Neural cell (in vitro differentiated cells): ENCODE results near the gene C1QTNF7. TPM values are rescaled to one million over a fixed set of nuclear protein-coding genes. Genes with fewer than 3 reads are reported as not detected.

Source experiments
- H2AFZ ChIP-seq: fragments of 200-600, 300-800 bp; sonication (generic), shearing (Covaris generic); 2 replicates; pipeline ENCODE4 v1.6.0; 2014; ENCODE audit warnings: low read depth, mild to moderate bottlenecking, antibody characterized with exemption, low read length, moderate library complexity
- H3F3A ChIP-seq: fragments of 200-600 bp; shearing (Covaris generic); 2 replicates; pipeline ENCODE4 v1.6.1; 2016; ENCODE audit warnings: mild to moderate bottlenecking, moderate library complexity, mixed read lengths, antibody characterized with exemption, low read length; ENCODE audit not compliant: insufficient read depth, poor library complexity, severe bottlenecking
- H3K27ac ChIP-seq: fragments of 200-600, 300-800 bp; sonication (generic), shearing (Covaris generic); 2 replicates; pipeline ENCODE4 v1.5.1; 2014; ENCODE audit warnings: mild to moderate bottlenecking, low read length, moderate library complexity
- H3K27me3 ChIP-seq: fragments of 300-800, 200-600 bp; sonication (generic), shearing (Covaris generic); 2 replicates; pipeline ENCODE4 v1.6.0; 2014; ENCODE audit warnings: mild to moderate bottlenecking, low read depth, low read length, moderate library complexity; ENCODE audit not compliant: insufficient read depth
- H3K36me3 ChIP-seq: fragments of 300-800, 200-600 bp; sonication (generic), shearing (Covaris generic); 2 replicates; pipeline ENCODE4 v1.5.1; 2014; ENCODE audit warnings: mild to moderate bottlenecking, antibody characterized with exemption, low read length, moderate library complexity; ENCODE audit not compliant: insufficient read depth
- H3K4me2 ChIP-seq: fragments of 300-800, 200-600 bp; sonication (generic), shearing (Covaris generic); 2 replicates; pipeline ENCODE4 v1.6.0; 2014; ENCODE audit warnings: mild to moderate bottlenecking, low read length
- H3K4me3 ChIP-seq: fragments of 300-800, 200-600 bp; sonication (generic), shearing (Covaris generic); 2 replicates; pipeline ENCODE4 v1.5.1; 2014; ENCODE audit warnings: mild to moderate bottlenecking, low read length, moderate library complexity
- H3K79me2 ChIP-seq: fragments of 200-600 bp; shearing (Covaris generic); replicated peaks from 2 replicates; pipeline ENCODE4 v1.6.0; 2014; ENCODE audit warnings: mild to moderate bottlenecking, low read length, moderate library complexity; ENCODE audit not compliant: insufficient read depth
- H3K9ac ChIP-seq: fragments of 300-800, 200-600 bp; sonication (generic), shearing (Covaris generic); 2 replicates; pipeline ENCODE4 v1.6.1; 2016; ENCODE audit warnings: mild to moderate bottlenecking, low read length, mixed read lengths
- H3K9me2 ChIP-seq: fragments of 200-600 bp; shearing (Covaris generic); 2 replicates; pipeline ENCODE4 v1.6.1; 2016; ENCODE audit warnings: mild to moderate bottlenecking, low read length, mixed read lengths; ENCODE audit not compliant: insufficient read depth
- H3K9me3 ChIP-seq: fragments of 200-600, 300-800 bp; sonication (generic), shearing (Covaris generic); 2 replicates; pipeline ENCODE4 v1.6.1; 2016; ENCODE audit warnings: mild to moderate bottlenecking, mixed run types, low read length, moderate library complexity, mixed read lengths
- H4K20me1 ChIP-seq: fragments of 200-600 bp; shearing (Covaris generic); 2 replicates; pipeline ENCODE4 v1.6.1; 2016; ENCODE audit warnings: mild to moderate bottlenecking, mixed run types; ENCODE audit not compliant: insufficient read depth
- EP300 ChIP-seq: fragments of 450-650 bp; conservative IDR thresholded peaks from 2 replicates; pipeline ENCODE4 v1.6.1; 2014; ENCODE audit warnings: antibody characterized with exemption, mild to moderate bottlenecking, moderate library complexity; ENCODE audit not compliant: poor library complexity, severe bottlenecking
- EZH2 ChIP-seq: fragments of 200-600, 300-800 bp; shearing (Covaris generic), sonication (generic); IDR thresholded peaks from 2 replicates; pipeline ENCODE4 v1.6.1; 2014; ENCODE audit warnings: antibody characterized with exemption, low read length, borderline replicate concordance, mild to moderate bottlenecking; ENCODE audit not compliant: insufficient read depth, poor library complexity, severe bottlenecking
- MXI1 ChIP-seq: fragments of 450-650 bp; conservative IDR thresholded peaks from 2 replicates; pipeline ENCODE4 v1.6.1; 2014; ENCODE audit warnings: antibody characterized with exemption, mild to moderate bottlenecking; ENCODE audit not compliant: poor library complexity, severe bottlenecking
- POLR2AphosphoS5 ChIP-seq: IDR thresholded peaks from 2 replicates; pipeline ENCODE4 v1.6.1; 2012
- RAD21 ChIP-seq: fragments of 450-650 bp; conservative IDR thresholded peaks from 2 replicates; pipeline ENCODE4 v1.6.1; 2014; ENCODE audit warnings: antibody characterized with exemption, mild to moderate bottlenecking, moderate library complexity
- SMC3 ChIP-seq: fragments of 450-650 bp; conservative IDR thresholded peaks from 2 replicates; pipeline ENCODE4 v1.6.1; 2014; ENCODE audit warnings: antibody characterized with exemption, mild to moderate bottlenecking, moderate library complexity; ENCODE audit not compliant: poor library complexity
- TAF1 ChIP-seq: IDR thresholded peaks from 2 replicates; pipeline ENCODE4 v1.6.1; 2012; ENCODE audit warnings: low read depth
- polyA plus RNA-seq: library from polyadenylated mRNA; depleted of rRNA; stranded (reverse); fragments of >200 nt; gene quantifications from 2 replicates; pipeline ENCODE4 v1.2.3, GENCODE V29; 2014
- TF ChIP-seq, protein P1 (sequence below): fragments of 450-650 bp; IDR thresholded peaks from 2 replicates; pipeline ENCODE4 v1.5.1; 2014; ENCODE audit warnings: antibody characterized with exemption, mild to moderate bottlenecking, moderate library complexity; ENCODE audit not compliant: poor library complexity, severe bottlenecking
- TF ChIP-seq, protein P2 (sequence below): IDR thresholded peaks from 2 replicates; pipeline ENCODE4 v1.6.1; 2012; ENCODE audit warnings: borderline replicate concordance

Gene C1QTNF7
- polyA plus RNA-seq, 1 donor from 2014 or later, result not detected

DNA sequence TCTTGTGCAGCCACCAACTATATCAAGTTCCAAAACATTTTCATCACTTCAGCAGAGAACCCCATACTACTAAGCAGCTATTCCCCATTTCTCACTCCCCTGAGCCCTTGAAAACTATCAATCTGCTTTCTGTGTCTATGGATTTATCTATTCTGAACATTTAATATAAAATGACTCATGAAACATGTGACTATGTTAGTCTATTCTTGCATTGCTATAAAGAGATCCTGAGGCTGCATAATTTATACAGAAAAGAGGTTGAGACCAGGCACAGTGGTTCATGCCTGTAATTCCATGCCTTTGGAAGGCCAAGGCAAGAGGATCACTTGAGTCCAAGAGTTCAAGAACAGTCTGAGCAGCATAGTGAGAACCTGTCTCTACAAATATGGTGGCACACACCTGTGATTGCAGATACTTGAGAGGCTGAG, 10.6 kb upstream of the C1QTNF7 start:
- Histone ChIP-seq H3K9me2 (no peaks in the 10 kb centered on the region), H3K79me2 (no peaks in the 10 kb centered on the region), H3K4me2 (no peak overlapping the region), H3K27me3 (no peaks in the 10 kb centered on the region), H2AFZ (no peak overlapping the region), H3F3A (no peaks in the 10 kb centered on the region), H3K9ac (no peak overlapping the region), H3K36me3 (no peaks in the 10 kb centered on the region), H3K27ac (no peak overlapping the region), H4K20me1 (no peaks in the 10 kb centered on the region), H3K9me3 (no peaks in the 10 kb centered on the region), H3K4me3 (no peak overlapping the region)
- TF ChIP-seq RAD21 (no peak), POLR2AphosphoS5 (no peak), TAF1 (no peak)
- TF ChIP-seq, protein P1, sequence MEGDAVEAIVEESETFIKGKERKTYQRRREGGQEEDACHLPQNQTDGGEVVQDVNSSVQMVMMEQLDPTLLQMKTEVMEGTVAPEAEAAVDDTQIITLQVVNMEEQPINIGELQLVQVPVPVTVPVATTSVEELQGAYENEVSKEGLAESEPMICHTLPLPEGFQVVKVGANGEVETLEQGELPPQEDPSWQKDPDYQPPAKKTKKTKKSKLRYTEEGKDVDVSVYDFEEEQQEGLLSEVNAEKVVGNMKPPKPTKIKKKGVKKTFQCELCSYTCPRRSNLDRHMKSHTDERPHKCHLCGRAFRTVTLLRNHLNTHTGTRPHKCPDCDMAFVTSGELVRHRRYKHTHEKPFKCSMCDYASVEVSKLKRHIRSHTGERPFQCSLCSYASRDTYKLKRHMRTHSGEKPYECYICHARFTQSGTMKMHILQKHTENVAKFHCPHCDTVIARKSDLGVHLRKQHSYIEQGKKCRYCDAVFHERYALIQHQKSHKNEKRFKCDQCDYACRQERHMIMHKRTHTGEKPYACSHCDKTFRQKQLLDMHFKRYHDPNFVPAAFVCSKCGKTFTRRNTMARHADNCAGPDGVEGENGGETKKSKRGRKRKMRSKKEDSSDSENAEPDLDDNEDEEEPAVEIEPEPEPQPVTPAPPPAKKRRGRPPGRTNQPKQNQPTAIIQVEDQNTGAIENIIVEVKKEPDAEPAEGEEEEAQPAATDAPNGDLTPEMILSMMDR, result no peak

DNA sequence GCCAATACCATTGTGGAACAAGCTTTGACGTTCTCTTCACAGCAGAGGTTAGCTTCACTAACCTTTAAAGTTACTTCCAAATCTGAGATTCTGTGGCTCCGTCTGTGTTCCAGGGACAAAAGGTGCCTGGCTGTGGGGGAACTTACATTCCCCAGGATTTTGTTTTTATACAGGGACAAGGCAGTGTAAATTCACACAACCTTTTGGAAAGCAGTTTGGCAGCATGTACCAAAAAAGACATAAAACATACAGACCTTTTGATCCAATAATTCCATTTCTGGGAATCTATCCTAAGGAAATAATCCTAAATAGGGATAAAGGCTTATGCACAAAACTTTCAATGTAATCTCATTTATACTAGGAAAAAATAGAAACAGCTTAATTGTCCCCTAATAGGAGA, 8.9 kb upstream of the C1QTNF7 start:
- H3K27ac ChIP-seq, result no peak overlapping the region
- H3F3A ChIP-seq, result no peaks in the 10 kb centered on the region
- H3K9me3 ChIP-seq, result no peaks in the 10 kb centered on the region

DNA sequence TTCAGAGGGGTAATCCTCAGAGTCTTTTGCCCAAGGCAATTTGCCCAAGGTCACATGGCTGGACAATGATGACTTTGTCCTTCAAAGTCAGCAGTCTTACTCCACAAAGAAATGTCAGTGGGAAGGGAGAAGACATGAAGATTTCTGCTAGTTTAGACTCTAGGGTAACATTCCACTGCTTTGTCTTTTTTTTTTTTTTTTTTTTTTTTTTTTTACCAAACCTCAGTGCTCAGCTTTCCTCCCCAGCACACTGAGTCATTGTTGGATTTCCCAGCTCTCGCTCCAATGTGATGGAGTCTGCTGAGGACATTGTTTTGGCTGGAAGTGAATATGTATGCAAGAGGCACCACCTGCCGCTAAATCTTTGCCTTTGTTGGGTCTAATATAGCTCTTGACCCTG, 7.2 kb upstream of the C1QTNF7 start:
- H4K20me1 ChIP-seq, result no peaks in the 10 kb centered on the region
- H3K9me3 ChIP-seq, result no peaks in the 10 kb centered on the region
- H3F3A ChIP-seq, result no peaks in the 10 kb centered on the region
- H3K27ac ChIP-seq, result no peak overlapping the region
- no peak overlapping the region for H3K4me2 ChIP-seq
- H3K9me2 ChIP-seq, result no peaks in the 10 kb centered on the region
- TF ChIP-seq SMC3 (no peak), POLR2AphosphoS5 (no peak), EP300 (no peak), TAF1 (no peak), EZH2 (no peak), RAD21 (no peak), MXI1 (no peak)
- TF ChIP-seq, protein P1, result no peak
- TF ChIP-seq, protein P2, sequence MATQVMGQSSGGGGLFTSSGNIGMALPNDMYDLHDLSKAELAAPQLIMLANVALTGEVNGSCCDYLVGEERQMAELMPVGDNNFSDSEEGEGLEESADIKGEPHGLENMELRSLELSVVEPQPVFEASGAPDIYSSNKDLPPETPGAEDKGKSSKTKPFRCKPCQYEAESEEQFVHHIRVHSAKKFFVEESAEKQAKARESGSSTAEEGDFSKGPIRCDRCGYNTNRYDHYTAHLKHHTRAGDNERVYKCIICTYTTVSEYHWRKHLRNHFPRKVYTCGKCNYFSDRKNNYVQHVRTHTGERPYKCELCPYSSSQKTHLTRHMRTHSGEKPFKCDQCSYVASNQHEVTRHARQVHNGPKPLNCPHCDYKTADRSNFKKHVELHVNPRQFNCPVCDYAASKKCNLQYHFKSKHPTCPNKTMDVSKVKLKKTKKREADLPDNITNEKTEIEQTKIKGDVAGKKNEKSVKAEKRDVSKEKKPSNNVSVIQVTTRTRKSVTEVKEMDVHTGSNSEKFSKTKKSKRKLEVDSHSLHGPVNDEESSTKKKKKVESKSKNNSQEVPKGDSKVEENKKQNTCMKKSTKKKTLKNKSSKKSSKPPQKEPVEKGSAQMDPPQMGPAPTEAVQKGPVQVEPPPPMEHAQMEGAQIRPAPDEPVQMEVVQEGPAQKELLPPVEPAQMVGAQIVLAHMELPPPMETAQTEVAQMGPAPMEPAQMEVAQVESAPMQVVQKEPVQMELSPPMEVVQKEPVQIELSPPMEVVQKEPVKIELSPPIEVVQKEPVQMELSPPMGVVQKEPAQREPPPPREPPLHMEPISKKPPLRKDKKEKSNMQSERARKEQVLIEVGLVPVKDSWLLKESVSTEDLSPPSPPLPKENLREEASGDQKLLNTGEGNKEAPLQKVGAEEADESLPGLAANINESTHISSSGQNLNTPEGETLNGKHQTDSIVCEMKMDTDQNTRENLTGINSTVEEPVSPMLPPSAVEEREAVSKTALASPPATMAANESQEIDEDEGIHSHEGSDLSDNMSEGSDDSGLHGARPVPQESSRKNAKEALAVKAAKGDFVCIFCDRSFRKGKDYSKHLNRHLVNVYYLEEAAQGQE, result no peak
- H2AFZ ChIP-seq, result no peak overlapping the region
- H3K79me2 ChIP-seq, result no peaks in the 10 kb centered on the region
- H3K27me3 ChIP-seq, result no peaks in the 10 kb centered on the region
- H3K4me3 ChIP-seq, result no peak overlapping the region
- H3K36me3 ChIP-seq, result no peaks in the 10 kb centered on the region
- H3K9ac ChIP-seq, result no peak overlapping the region

More for the DNA sequence above, 8.9 kb upstream of the C1QTNF7 start:
- TF ChIP-seq RAD21 (no peak), TAF1 (no peak), EP300 (no peak)
- TF ChIP-seq, protein P1, result no peak
- Histone ChIP-seq H4K20me1 (no peaks in the 10 kb centered on the region), H3K4me2 (no peak overlapping the region), H3K9ac (no peak overlapping the region), H3K9me2 (no peaks in the 10 kb centered on the region), H3K36me3 (no peaks in the 10 kb centered on the region), H3K79me2 (no peaks in the 10 kb centered on the region), H2AFZ (no peak overlapping the region), H3K4me3 (no peak overlapping the region), H3K27me3 (no peaks in the 10 kb centered on the region)
